Measurements from ENCODE around the gene MEI1.

DNA sequence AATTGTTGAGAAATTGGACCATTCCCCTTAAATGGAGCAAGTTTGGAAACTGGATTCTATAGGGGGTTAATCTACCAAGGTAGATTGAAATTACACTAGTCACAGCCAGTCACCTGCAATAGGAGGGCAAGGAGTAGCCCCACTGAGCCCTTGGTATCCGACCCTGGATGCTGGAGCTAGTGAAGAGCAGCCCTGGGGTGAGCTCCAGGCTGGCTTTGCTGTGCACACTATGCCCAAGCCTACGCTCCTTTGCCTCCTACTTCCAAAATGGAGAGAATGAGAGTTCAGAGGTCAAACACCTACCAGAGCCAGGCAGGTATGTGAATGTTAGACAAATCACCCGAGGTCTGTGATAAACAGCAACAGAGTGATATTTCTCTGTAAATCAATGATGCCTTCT lies 34.4 kb upstream of the MEI1 start:
- TF ChIP-seq YY1 (IDR thresholded peaks at IDR 0.05; ENCODE audit: insufficient read depth, insufficient read length) (no peak), SUZ12 (IDR thresholded peaks at IDR 0.05; ENCODE audit: extremely low read depth, insufficient read depth, insufficient read length) (no peak)
